Aorta (tissue), 5 donors: Measurements from ENCODE around the gene PLBD1. TPM values are rescaled to one million over a fixed set of nuclear protein-coding genes. Genes with fewer than 3 reads are reported as not detected.

ENCODE experiments used
- ATAC-seq: fragments of 200-7000 bp; cut with Tn5 transposase; one replicate; pipeline ENCODE4 v1.9.1; 2022; ENCODE audit warnings: moderate library complexity; ENCODE audit not compliant: low FRiP score
- DNase-seq, 2 donors: peaks; one replicate each; pipeline ENCODE4 v3.0.0-alpha.2; 2020
- H3K27ac ChIP-seq, 2 donors: one replicate each; pipeline ENCODE4 v1.5.1; 2013; ENCODE audit warnings: low read length in 2 of 2, mild to moderate bottlenecking in 2 of 2, moderate library complexity in 2 of 2, control low read depth in 1 of 2, inconsistent platforms in 1 of 2, low read depth in 1 of 2
- H3K27me3 ChIP-seq, 2 donors: one replicate each; pipeline ENCODE4 v1.6.1; 2013; ENCODE audit warnings: control low read depth in 1 of 2, low read length in 1 of 2, mild to moderate bottlenecking in 1 of 2, moderate library complexity in 1 of 2; ENCODE audit not compliant: insufficient read depth in 2 of 2, control insufficient read depth in 1 of 2
- H3K36me3 ChIP-seq, 2 donors: one replicate each; pipeline ENCODE4 v1.6.1; 2013; ENCODE audit warnings: control low read depth in 1 of 2, low read length in 1 of 2, mild to moderate bottlenecking in 1 of 2; ENCODE audit not compliant: insufficient read depth in 2 of 2, control insufficient read depth in 1 of 2
- H3K4me1 ChIP-seq, 2 donors: one replicate each; pipeline ENCODE4 v1.6.1; 2013; ENCODE audit warnings: low read length in 2 of 2, control low read depth in 1 of 2, mild to moderate bottlenecking in 1 of 2, moderate library complexity in 1 of 2; ENCODE audit not compliant: insufficient read depth in 2 of 2, control insufficient read depth in 1 of 2
- H3K4me3 ChIP-seq, 2 donors: one replicate each; pipeline ENCODE4 v1.5.1; 2013; ENCODE audit warnings: low read length in 2 of 2, control low read depth in 1 of 2, mild to moderate bottlenecking in 1 of 2
- H3K9me3 ChIP-seq: one replicate; pipeline ENCODE4 v1.6.1; 2013; ENCODE audit warnings: mild to moderate bottlenecking, low read length; ENCODE audit not compliant: control insufficient read depth
- WGBS, 2 donors: extraction: QIAGEN DNeasy Blood & Tissue Kit; methylation state at CpG; one replicate each; pipeline ENCODE4 v1.1.7; 2013; 5-methylcytosine and 5-hydroxymethylcytosine counted together
- intact Hi-C, 2 donors: fragments of 100-400 bp; cut with DNase I; formaldehyde crosslinking; loops; one replicate each; pipeline versions ENCODE4 v1.14.2 to v1.15.0; 2022
- polyA plus RNA-seq, 2 donors: library from polyadenylated mRNA; stranded (reverse); fragments of 200-250 nt; gene quantifications; one replicate each; pipeline ENCODE4 v1.2.3, GENCODE V29; 2013
- total RNA-seq, 2 donors: library from RNA; stranded (reverse); fragmentation: NEBNext Ultra II Directional; extraction: Animal tissue kit (Norgen Biotek cat#: 25700); gene quantifications; one replicate each; pipeline ENCODE4 v1.2.1, GENCODE V29; 2021
- donor health status: healthy with polysubstance abuse.
- donor health status: Bipolar disorder and iron deficiency.
- donor health status: DM: no; HTN: no; CAD: no.
- donor health status: DM: no; HTN: no; CAD: no.
- donor health status: DM: yes; HTN: yes; CAD: no.

Gene PLBD1
- total and polyA plus RNA-seq, 4 donors: 3.0 to 24.8 (median 8.9) TPM

GRCh38 chr12:14532152-14532551, 35.5 kb downstream of the PLBD1 start:
- H3K27me3 ChIP-seq: no peaks in the 10 kb centered on the region
- no peak overlapping the region for H3K4me3 ChIP-seq
- ATAC-seq (no peak), DNase-seq (no peak)
- 89% methylated on average over 10 of the region's 10 CpGs for WGBS, 2 donors
- H3K36me3 ChIP-seq: no peaks in the 10 kb centered on the region
- H3K9me3 ChIP-seq: no peaks in the 10 kb centered on the region
- H3K4me1 ChIP-seq: no peaks in the 10 kb centered on the region
- intact Hi-C loops: no loop called here
- no peak overlapping the region for H3K27ac ChIP-seq

GRCh38 chr12:14525964-14526363, 41.7 kb downstream of the PLBD1 start:
- intact Hi-C loops: no loop called here
- Histone ChIP-seq H3K36me3 (no peaks in the 10 kb centered on the region), H3K27ac (no peak overlapping the region), H3K27me3 (no peaks in the 10 kb centered on the region), H3K4me3 (no peak overlapping the region), H3K4me1 (no peaks in the 10 kb centered on the region), H3K9me3 (peaks cover 7% of the 10 kb centered on the region)
- 95 to 97% methylated on average over 2 of the region's 2 CpGs for WGBS, 2 donors
- ATAC-seq: no peak
- no peak for DNase-seq

- Histone ChIP-seq H3K27me3 (no peaks in the 10 kb centered on the region), H3K9me3 (peaks cover 8% of the 10 kb centered on the region), H3K36me3 (no peaks in the 10 kb centered on the region), H3K4me1 (no peaks in the 10 kb centered on the region), H3K27ac (no peak overlapping the region), H3K4me3 (no peak overlapping the region)
- DNase-seq (no peak), ATAC-seq (no peak)
- intact Hi-C loops: no loop called here
Observed at GRCh38 chr12:14521822-14522221, 45.9 kb downstream of the PLBD1 start.

GRCh38 chr12:14514946-14515345, 52.7 kb downstream of the PLBD1 start:
- H3K4me3 ChIP-seq: no peak overlapping the region
- ATAC-seq: no peak
- H3K27me3 ChIP-seq: no peaks in the 10 kb centered on the region
- intact Hi-C loops: loop anchor here in 1 of 2 donors (2.0 kb wide), 1 partner anchor 56 kb away; no protein-coding TSS in a partner anchor
- DNase-seq: no peak
- no peaks in the 10 kb centered on the region for H3K4me1 ChIP-seq
- H3K27ac ChIP-seq: no peak overlapping the region
- no peaks in the 10 kb centered on the region for H3K36me3 ChIP-seq
- H3K9me3 ChIP-seq: no peaks in the 10 kb centered on the region
- WGBS, 2 donors: 47 to 59% methylated on average over 1 of the region's 1 CpG

GRCh38 chr12:14514154-14514842, 53.4 kb downstream of the PLBD1 start:
- H3K4me3 ChIP-seq: no peak overlapping the region
- 31% methylated on average over 4 of the region's 4 CpGs for WGBS, 2 donors
- no peaks in the 10 kb centered on the region for H3K27me3 ChIP-seq
- H3K9me3 ChIP-seq: no peaks in the 10 kb centered on the region
- ATAC-seq (no peak), DNase-seq (no peak)
- H3K27ac ChIP-seq: no peak overlapping the region
- intact Hi-C loops: loop anchor here in 1 of 2 donors (2.0 kb wide), 1 partner anchor 57 kb away; no protein-coding TSS in a partner anchor
- H3K36me3 ChIP-seq: no peaks in the 10 kb centered on the region
- no peaks in the 10 kb centered on the region for H3K4me1 ChIP-seq

GRCh38 chr12:14510574-14510973, 57.1 kb downstream of the PLBD1 start:
- DNase-seq (no peak), ATAC-seq (no peak)
- no peaks in the 10 kb centered on the region for H3K27me3 ChIP-seq
- H3K36me3 ChIP-seq: peaks cover 0 to 3% of the 10 kb centered on the region in 2 donors
- intact Hi-C loops: no loop called here
- H3K9me3 ChIP-seq: no peaks in the 10 kb centered on the region
- H3K4me1 ChIP-seq: no peaks in the 10 kb centered on the region
- H3K4me3 ChIP-seq: no peak overlapping the region
- no peak overlapping the region for H3K27ac ChIP-seq
- whole genome bisulfite sequencing, 2 donors: 62 to 67% methylated on average over 3 of the region's 3 CpGs

- intact Hi-C loops: no loop called here
- H3K4me1 ChIP-seq: no peaks in the 10 kb centered on the region
- H3K9me3 ChIP-seq: no peaks in the 10 kb centered on the region
- peaks cover 0 to 3% of the 10 kb centered on the region in 2 donors for H3K36me3 ChIP-seq
- DNase-seq (no peak), ATAC-seq (no peak)
- H3K27ac ChIP-seq: no peak overlapping the region
- H3K4me3 ChIP-seq: no peak overlapping the region
- no peaks in the 10 kb centered on the region for H3K27me3 ChIP-seq
- WGBS, 2 donors: 82% methylated on average over 6 of the region's 6 CpGs
Observed at GRCh38 chr12:14505626-14506596, 61.8 kb downstream of the PLBD1 start.

GRCh38 chr12:14495326-14495725, 72.4 kb downstream of the PLBD1 start:
- ATAC-seq (no peak), DNase-seq (no peak)
- Histone ChIP-seq H3K27me3 (no peaks in the 10 kb centered on the region), H3K4me1 (no peaks in the 10 kb centered on the region), H3K4me3 (no peak overlapping the region), H3K27ac (no peak overlapping the region), H3K36me3 (peaks cover 0 to 9% of the 10 kb centered on the region in 2 donors), H3K9me3 (peaks cover 4% of the 10 kb centered on the region)
- 68 to 69% methylated on average over 2 of the region's 2 CpGs for WGBS, 2 donors
- intact Hi-C loops: no loop called here
